ENCODE results near the gene AREG. TPM values are rescaled to one million over a fixed set of nuclear protein-coding genes. Genes with fewer than 3 reads are reported as not detected.

AREG gene
- total RNA-seq, 6 donors from 2014 or later: 13.6 to 54.7 (median 37.0) TPM

- no peaks in the 10 kb centered on the region for H3K27me3 ChIP-seq
- DNase-seq: no peak
- H3K4me1 ChIP-seq: peaks cover 0 to 22% (median 5%) of the 10 kb centered on the region in 4 donors
- 96 to 97% methylated on average over 8 of the region's 8 CpGs for WGBS, 2 donors
- H3K36me3 ChIP-seq: no peaks in the 10 kb centered on the region
- H3K27ac ChIP-seq: no peak overlapping the region
- no peaks in the 10 kb centered on the region for H3K9me3 ChIP-seq
- H3K4me3 ChIP-seq: peak overlapping the region in 2 of 4 donors; percentile 68 to 81
- ATAC-seq (ENCODE audit: low FRiP score in 2 of 2): no peak
- TF ChIP-seq CTCF (IDR thresholded peaks at IDR 0.05) (no peak), EP300 (IDR thresholded peaks at IDR 0.05) (no peak), POLR2AphosphoS5 (IDR thresholded peaks at IDR 0.05) (no peak)
Observed at GRCh38 chr4:74446193-74446868, 1.4 kb downstream of the AREG start.

GRCh38 chr4:74446896-74447295 lies 2.0 kb downstream of the AREG start:
- Histone ChIP-seq H3K27me3 (no peaks in the 10 kb centered on the region), H3K9me3 (no peaks in the 10 kb centered on the region), H3K4me3 (peak overlapping the region in 2 of 4 donors; percentile 0 to 81), H3K27ac (no peak overlapping the region), H3K4me1 (peaks cover 0 to 23% (median 7%) of the 10 kb centered on the region in 4 donors), H3K36me3 (no peaks in the 10 kb centered on the region)
- DNase-seq: no peak
- no peak for ATAC-seq (ENCODE audit: low FRiP score in 2 of 2)
- no peak for TF ChIP-seq CTCF (IDR thresholded peaks at IDR 0.05)
- WGBS, 2 donors: 100% methylated on average over 1 of the region's 1 CpG

GRCh38 chr4:74447636-74448233 lies 2.8 kb downstream of the AREG start:
- DNase-seq (no peak), ATAC-seq (ENCODE audit: low FRiP score in 2 of 2) (no peak)
- TF ChIP-seq CTCF (IDR thresholded peaks at IDR 0.05) (no peak), EP300 (IDR thresholded peaks at IDR 0.05) (peak in 1 of 4 donors; percentile 34)
- Histone ChIP-seq H3K27ac (no peak overlapping the region), H3K27me3 (no peaks in the 10 kb centered on the region), H3K4me1 (peaks cover 0 to 23% (median 7%) of the 10 kb centered on the region in 4 donors), H3K4me3 (peak overlapping the region in 2 of 4 donors; percentile 0 to 81), H3K36me3 (no peaks in the 10 kb centered on the region), H3K9me3 (no peaks in the 10 kb centered on the region)
- 78 to 82% methylated on average over 5 of the region's 5 CpGs for WGBS, 2 donors

- WGBS, 2 donors: 90 to 97% methylated on average over 6 of the region's 6 CpGs
- Histone ChIP-seq H3K27me3 (no peaks in the 10 kb centered on the region), H3K9me3 (no peaks in the 10 kb centered on the region), H3K36me3 (no peaks in the 10 kb centered on the region), H3K27ac (no peak overlapping the region), H3K4me3 (no peak overlapping the region), H3K4me1 (peaks cover 0 to 17% (median 5%) of the 10 kb centered on the region in 4 donors)
- DNase-seq (no peak), ATAC-seq (ENCODE audit: low FRiP score in 2 of 2) (no peak)
- TF ChIP-seq POLR2A (IDR thresholded peaks at IDR 0.05) (no peak), POLR2AphosphoS5 (IDR thresholded peaks at IDR 0.05) (no peak), EP300 (IDR thresholded peaks at IDR 0.05) (no peak), CTCF (IDR thresholded peaks at IDR 0.05) (no peak)
Observed at GRCh38 chr4:74449571-74450297, 4.8 kb downstream of the AREG start.
